Liver (tissue), 9 donors: ENCODE data around the gene ALG12. TPM values are rescaled to one million over a fixed set of nuclear protein-coding genes. Genes with fewer than 3 reads are reported as not detected.

Experiments
- DNase-seq: peaks from one replicate; pipeline ENCODE4 v3.0.0-alpha.2; 2017; ENCODE audit warnings: low spot score
- H3K27ac ChIP-seq, 2 donors: one replicate each; pipeline ENCODE4 v1.7.0; 2013; ENCODE audit warnings: inconsistent platforms in 2 of 2, low read length in 2 of 2, control low read depth in 1 of 2, low read depth in 1 of 2, mild to moderate bottlenecking in 1 of 2
- H3K27me3 ChIP-seq, 4 donors: one replicate each; pipeline versions ENCODE4 v1.6.1 to v1.7.0; 2013; ENCODE audit warnings: low read length in 3 of 4, inconsistent platforms in 1 of 4, mild to moderate bottlenecking in 1 of 4, moderate library complexity in 1 of 4; ENCODE audit not compliant: control insufficient read depth in 4 of 4, insufficient read depth in 4 of 4
- H3K36me3 ChIP-seq, 4 donors: one replicate each; pipeline versions ENCODE4 v1.6.1 to v1.7.0; 2013; ENCODE audit warnings: low read length in 3 of 4, mild to moderate bottlenecking in 3 of 4, low read depth in 1 of 4, moderate library complexity in 1 of 4; ENCODE audit not compliant: control insufficient read depth in 4 of 4, insufficient read depth in 3 of 4
- H3K4me1 ChIP-seq, 4 donors: one replicate each; pipeline versions ENCODE4 v1.6.1 to v1.7.0; 2013; ENCODE audit warnings: low read length in 3 of 4, mild to moderate bottlenecking in 3 of 4, moderate library complexity in 1 of 4; ENCODE audit not compliant: control insufficient read depth in 4 of 4, insufficient read depth in 4 of 4
- H3K4me3 ChIP-seq, 3 donors: one replicate each; pipeline versions ENCODE4 v1.6.1 to v1.7.0; 2013; ENCODE audit warnings: low read length in 3 of 3, control low read depth in 1 of 3, low read depth in 1 of 3, mild to moderate bottlenecking in 1 of 3
- H3K9ac ChIP-seq, 2 donors: one replicate each; pipeline ENCODE4 v1.7.0; 2013; ENCODE audit warnings: low read length in 2 of 2, mild to moderate bottlenecking in 2 of 2, moderate library complexity in 2 of 2, control low read depth in 1 of 2, low read depth in 1 of 2
- H3K9me3 ChIP-seq, 4 donors: one replicate each; pipeline versions ENCODE4 v1.6.1 to v1.7.0; 2013; ENCODE audit warnings: low read length in 3 of 4; ENCODE audit not compliant: control insufficient read depth in 4 of 4
- ATF3 ChIP-seq: IDR thresholded peaks from 2 replicates; pipeline ENCODE4 v1.6.1; 2016; ENCODE audit warnings: antibody characterized with exemption
- EGR1 ChIP-seq, 2 donors: IDR thresholded peaks; 2 replicates each; pipeline ENCODE4 v1.6.1; 2016 to 2018; ENCODE audit warnings: antibody characterized with exemption in 2 of 2, low read depth in 2 of 2
- FOXA1 ChIP-seq: IDR thresholded peaks from 2 replicates; pipeline ENCODE4 v1.6.1; 2016; ENCODE audit warnings: antibody characterized with exemption
- FOXA2 ChIP-seq: IDR thresholded peaks from 2 replicates; pipeline ENCODE4 v1.6.1; 2016; ENCODE audit warnings: antibody characterized with exemption
- GABPA ChIP-seq, 2 donors: IDR thresholded peaks in 1 of 2; conservative IDR thresholded peaks in 1 of 2; 2 replicates each; pipeline ENCODE4 v1.6.1; 2016; ENCODE audit warnings: antibody characterized with exemption in 2 of 2, mild to moderate bottlenecking in 1 of 2, moderate library complexity in 1 of 2
- HNF4A ChIP-seq, 2 donors: conservative IDR thresholded peaks; 2 replicates each; pipeline ENCODE4 v1.6.1; 2016; ENCODE audit warnings: antibody characterized with exemption in 2 of 2, mild to moderate bottlenecking in 2 of 2
- HNF4G ChIP-seq: IDR thresholded peaks from 2 replicates; pipeline ENCODE4 v1.6.1; 2016; ENCODE audit warnings: antibody characterized with exemption
- MAX ChIP-seq: IDR thresholded peaks from 2 replicates; pipeline ENCODE4 v1.6.1; 2016; ENCODE audit warnings: antibody characterized with exemption
- NR2F2 ChIP-seq: IDR thresholded peaks from 2 replicates; pipeline ENCODE4 v1.6.1; 2016; ENCODE audit warnings: antibody characterized with exemption
- RAD21 ChIP-seq, 2 donors: IDR thresholded peaks; 2 replicates each; pipeline ENCODE4 v1.6.1; 2016; ENCODE audit warnings: antibody characterized with exemption in 2 of 2, mild to moderate bottlenecking in 2 of 2
- REST ChIP-seq: IDR thresholded peaks from 2 replicates; pipeline ENCODE4 v1.6.1; 2016; ENCODE audit warnings: antibody characterized with exemption, mild to moderate bottlenecking
- RXRA ChIP-seq, 2 donors: IDR thresholded peaks; 2 replicates each; pipeline ENCODE4 v1.6.1; 2017 to 2018; ENCODE audit warnings: antibody characterized with exemption in 2 of 2, mild to moderate bottlenecking in 1 of 2
- TAF1 ChIP-seq: conservative IDR thresholded peaks from 2 replicates; pipeline ENCODE4 v1.6.1; 2016; ENCODE audit warnings: antibody characterized with exemption, mild to moderate bottlenecking
- YY1 ChIP-seq: IDR thresholded peaks from 2 replicates; pipeline ENCODE4 v1.6.1; 2016; ENCODE audit warnings: antibody characterized with exemption, mild to moderate bottlenecking
- ZBTB33 ChIP-seq: IDR thresholded peaks from 2 replicates; pipeline ENCODE4 v1.6.1; 2016; ENCODE audit warnings: antibody characterized with exemption
- WGBS: extraction: QIAGEN DNeasy Blood & Tissue Kit; methylation state at CpG from one replicate; pipeline ENCODE4 v1.1.7; 2013; 5-methylcytosine and 5-hydroxymethylcytosine counted together
- polyA plus RNA-seq, 2 donors: library from polyadenylated mRNA; stranded (reverse) in 1 of 2; unstranded in 1 of 2; fragments of 200-250 nt in 1 of 2; fragments of >200 nt in 1 of 2; fragmentation: Nextera tagmentation in 1 of 2; extraction: Ambion mirVana in 1 of 2; gene quantifications; one replicate each; pipeline versions ENCODE4 v1.2.1 to v1.2.3, GENCODE V29; 2013 to 2015
- total RNA-seq, 2 donors: library from RNA; depleted of rRNA; stranded (reverse); fragments of >200 nt; gene quantifications; one replicate each; pipeline ENCODE4 v1.2.3, GENCODE V29; 2014
- donor health status: healthy.
- donor health status: healthy.
- donor health status: healthy.
- donor health status: healthy.
- donor health status: healthy.

Gene ALG12
- total and polyA plus RNA-seq, 4 donors = 10.4 to 20.2 (median 14.0) TPM

GRCh38 chr22:49886346-49887063 lies 31.7 kb downstream of the ALG12 start:
- WGBS = 97% methylated on average over 41 of the region's 41 CpGs
- Histone ChIP-seq H3K4me3 (peak overlapping the region in 1 of 3 donors; percentile 9), H3K27ac (no peak overlapping the region), H3K36me3 (peaks cover 4 to 36% (median 20%) of the 10 kb centered on the region in 4 donors), H3K9me3 (no peaks in the 10 kb centered on the region), H3K4me1 (no peaks in the 10 kb centered on the region), H3K9ac (no peak overlapping the region), H3K27me3 (no peaks in the 10 kb centered on the region)
- DNase-seq = no peak
- TF ChIP-seq TAF1 (no peak), NR2F2 (no peak), HNF4A (conservative IDR thresholded peaks at IDR 0.05) (no peak)

- no peaks in the 10 kb centered on the region for H3K9me3 ChIP-seq
- WGBS = 98% methylated on average over 35 of the region's 35 CpGs
- no peaks in the 10 kb centered on the region for H3K4me1 ChIP-seq
- DNase-seq = no peak
- peaks cover 4 to 36% (median 20%) of the 10 kb centered on the region in 4 donors for H3K36me3 ChIP-seq
- no peaks in the 10 kb centered on the region for H3K27me3 ChIP-seq
- no peak for TF ChIP-seq ATF3
- TF ChIP-seq TAF1 = no peak
- no peak for TF ChIP-seq NR2F2
- TF ChIP-seq RXRA (IDR thresholded peaks at IDR 0.05) = no peak
- no peak for TF ChIP-seq HNF4A (conservative IDR thresholded peaks at IDR 0.05)
- no peak for TF ChIP-seq YY1
- no peak for TF ChIP-seq REST
- TF ChIP-seq MAX = no peak
- TF ChIP-seq GABPA (IDR thresholded peaks at IDR 0.05 in 1 of 2, conservative IDR thresholded peaks at IDR 0.05 in 1 of 2) = no peak
- no peak for TF ChIP-seq EGR1 (IDR thresholded peaks at IDR 0.05; ENCODE audit: low read depth in 2 of 2)
- TF ChIP-seq RAD21 (IDR thresholded peaks at IDR 0.05) = no peak
- TF ChIP-seq FOXA1 = no peak
- peak overlapping the region in 1 of 3 donors; percentile 9 for H3K4me3 ChIP-seq
- H3K27ac ChIP-seq = no peak overlapping the region
- H3K9ac ChIP-seq = no peak overlapping the region
These were observed 32.4 kb downstream of the ALG12 start for GRCh38 chr22:49885881-49886280.

- no peaks in the 10 kb centered on the region for H3K27me3 ChIP-seq
- no peak for DNase-seq
- TF ChIP-seq ZBTB33 (no peak), RXRA (IDR thresholded peaks at IDR 0.05) (no peak), HNF4G (no peak), TAF1 (no peak), HNF4A (conservative IDR thresholded peaks at IDR 0.05) (no peak), FOXA2 (no peak), NR2F2 (no peak)
- H3K4me3 ChIP-seq = no peak overlapping the region
- no peak overlapping the region for H3K27ac ChIP-seq
- no peak overlapping the region for H3K9ac ChIP-seq
- no peaks in the 10 kb centered on the region for H3K9me3 ChIP-seq
- 96% methylated on average over 17 of the region's 17 CpGs for WGBS
- no peaks in the 10 kb centered on the region for H3K4me1 ChIP-seq
- peaks cover 4 to 36% (median 20%) of the 10 kb centered on the region in 4 donors for H3K36me3 ChIP-seq
These were observed 33.0 kb downstream of the ALG12 start for GRCh38 chr22:49885281-49885680.
